Right atrium auricular region (tissue), 2 donors: ENCODE measurements around the gene PTPRN2. TPM values are rescaled to one million over a fixed set of nuclear protein-coding genes. Genes with fewer than 3 reads are reported as not detected.

Experiments
- DNase-seq: peaks from one replicate; pipeline ENCODE4 v3.0.0-alpha.2; 2019; ENCODE audit warnings: low spot score
- H3K27ac ChIP-seq, 2 donors: fragments of 200-600 bp; sonication (generic); 1 replicate in 1 of 2; 2 replicates in 1 of 2; pipeline ENCODE4 v1.5.1; 2016 to 2019
- H3K27me3 ChIP-seq, 2 donors: fragments of 200-600 bp; sonication (generic); one replicate each; pipeline versions ENCODE4 v1.5.1 to v1.6.0; 2017 to 2019
- H3K36me3 ChIP-seq: fragments of 200-600 bp; sonication (generic); one replicate; pipeline ENCODE4 v1.5.1; 2016
- H3K4me1 ChIP-seq, 2 donors: fragments of 200-600 bp; sonication (generic); one replicate each; pipeline versions ENCODE4 v1.5.1 to v1.6.0; 2017 to 2019
- H3K4me3 ChIP-seq, 2 donors: fragments of 200-600 bp; sonication (generic); 1 replicate in 1 of 2; 2 replicates in 1 of 2; pipeline ENCODE4 v1.5.1; 2017 to 2019; ENCODE audit warnings: mild to moderate bottlenecking in 1 of 2, moderate library complexity in 1 of 2
- H3K9me3 ChIP-seq, 2 donors: fragments of 200-600 bp; sonication (generic); one replicate each; pipeline ENCODE4 v1.5.1; 2019
- CTCF ChIP-seq, 2 donors: fragments of 200-600 bp; sonication (generic); IDR thresholded peaks; one replicate each; pipeline ENCODE4 v1.5.1; 2019; ENCODE audit warnings: antibody characterized with exemption in 2 of 2
- total RNA-seq, 2 donors: library from RNA; depleted of rRNA; stranded (reverse); fragments of >200 nt; gene quantifications; one replicate each; pipeline ENCODE4 v1.1.0, GENCODE V29; 2016

PTPRN2 gene
- total RNA-seq, 2 donors from 2014 or later, result 2.6 to 2.7 TPM

DNA sequence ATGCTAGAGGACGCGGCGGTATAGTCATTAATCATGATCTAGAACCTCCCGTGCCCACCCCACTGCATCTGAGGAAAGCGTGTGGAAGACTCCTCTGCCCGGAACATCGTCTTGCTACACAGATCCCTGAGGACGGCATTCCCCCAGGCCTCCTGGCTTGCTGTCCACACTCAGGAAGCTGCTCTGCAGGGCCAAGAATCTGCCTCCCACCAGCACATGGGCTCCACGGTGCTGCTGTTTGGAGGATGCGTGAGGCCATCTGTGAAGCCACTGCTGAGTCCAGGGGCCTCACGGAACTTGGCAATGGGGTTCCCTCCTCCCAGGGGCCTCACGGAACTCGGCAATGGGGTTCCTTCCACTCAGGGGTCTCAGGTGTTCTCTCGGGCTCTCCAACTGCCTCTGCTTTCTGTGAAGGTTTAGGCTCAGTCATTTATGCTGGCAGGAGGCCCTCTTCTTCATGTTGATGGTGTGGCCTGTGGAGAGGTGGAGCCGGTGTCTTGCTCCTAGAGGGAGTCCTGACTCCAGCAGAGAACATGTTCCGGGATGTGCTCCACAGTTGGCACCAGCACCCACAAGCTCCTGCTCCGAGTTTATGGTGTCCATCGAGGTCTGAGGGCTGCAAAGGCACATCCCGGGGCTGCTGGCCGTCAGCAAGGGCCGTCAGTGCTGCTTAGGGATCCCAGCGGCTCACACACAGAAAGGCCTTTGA is 977.5 kb downstream of the PTPRN2 start:
- Histone ChIP-seq H3K4me1 (peaks cover 0 to 15% of the 10 kb centered on the region in 2 donors), H3K27ac (no peak overlapping the region), H3K27me3 (no peaks in the 10 kb centered on the region), H3K9me3 (no peaks in the 10 kb centered on the region), H3K36me3 (no peaks in the 10 kb centered on the region), H3K4me3 (no peak overlapping the region)
- no peak for TF ChIP-seq CTCF (IDR thresholded peaks at IDR 0.05)
- DNase-seq, result no peak

GRCh38 chr7:157609516-157609915 is 978.1 kb downstream of the PTPRN2 start:
- H3K36me3 ChIP-seq, result no peaks in the 10 kb centered on the region
- no peaks in the 10 kb centered on the region for H3K27me3 ChIP-seq
- H3K27ac ChIP-seq, result no peak overlapping the region
- H3K4me1 ChIP-seq, result peaks cover 0 to 15% of the 10 kb centered on the region in 2 donors
- no peaks in the 10 kb centered on the region for H3K9me3 ChIP-seq
- no peak for DNase-seq
- H3K4me3 ChIP-seq, result no peak overlapping the region
- TF ChIP-seq CTCF (IDR thresholded peaks at IDR 0.05), result no peak

GRCh38 chr7:157607218-157607617 is 980.4 kb downstream of the PTPRN2 start:
- Histone ChIP-seq H3K9me3 (no peaks in the 10 kb centered on the region), H3K27ac (no peak overlapping the region), H3K4me1 (no peaks in the 10 kb centered on the region), H3K27me3 (no peaks in the 10 kb centered on the region), H3K36me3 (no peaks in the 10 kb centered on the region), H3K4me3 (no peak overlapping the region)
- no peak for TF ChIP-seq CTCF (IDR thresholded peaks at IDR 0.05)
- no peak for DNase-seq

GRCh38 chr7:157606140-157606539 is 981.5 kb downstream of the PTPRN2 start:
- Histone ChIP-seq H3K9me3 (no peaks in the 10 kb centered on the region), H3K4me1 (no peaks in the 10 kb centered on the region), H3K36me3 (no peaks in the 10 kb centered on the region), H3K27me3 (no peaks in the 10 kb centered on the region), H3K27ac (no peak overlapping the region), H3K4me3 (no peak overlapping the region)
- no peak for TF ChIP-seq CTCF (IDR thresholded peaks at IDR 0.05)
- DNase-seq, result no peak

GRCh38 chr7:157605638-157606037 is 982.0 kb downstream of the PTPRN2 start:
- Histone ChIP-seq H3K36me3 (no peaks in the 10 kb centered on the region), H3K27ac (no peak overlapping the region), H3K27me3 (no peaks in the 10 kb centered on the region), H3K9me3 (no peaks in the 10 kb centered on the region), H3K4me3 (no peak overlapping the region), H3K4me1 (no peaks in the 10 kb centered on the region)
- TF ChIP-seq CTCF (IDR thresholded peaks at IDR 0.05), result no peak
- DNase-seq, result no peak
